Common myeloid progenitor, CD34-positive (primary cell): ENCODE data around the gene TBC1D22A.
A peak's percentile ranks its signal among the peaks of the same experiment; 100 is the strongest.

Source experiments
- CTCF ChIA-PET: fragments of 350-600 bp; sonication (Branson Sonifier 250); formaldehyde crosslinking; loops from one replicate; lab custom pipeline; 2021; ENCODE audit warnings: antibody characterized with exemption; lab: Charles Lee
- POLR2A ChIA-PET: fragments of 350-600 bp; sonication (Branson Sonifier 250); formaldehyde crosslinking; loops from one replicate; lab custom pipeline; 2021; ENCODE audit warnings: antibody characterized with exemption; lab: Charles Lee
- DNase-seq, 3 donors: peaks; one replicate each; pipeline versions ENCODE4 v3.0.0 to v3.0.0-alpha.2; 2013
- H3K27ac ChIP-seq, 2 experiments: 1 replicate in 1 of 2; 2 replicates in 1 of 2; pipeline ENCODE4 v1.7.0; 2013; ENCODE audit warnings: inconsistent platforms in 2 of 2, low read length in 2 of 2, mild to moderate bottlenecking in 2 of 2, low read depth in 1 of 2, moderate library complexity in 1 of 2; ENCODE audit not compliant: severe bottlenecking in 2 of 2, insufficient read depth in 1 of 2, poor library complexity in 1 of 2
- H3K27me3 ChIP-seq, 5 experiments: replicated peaks in 2 of 5; 1 replicate in 3 of 5; 2 replicates in 2 of 5; pipeline versions ENCODE4 v1.6.1 to v1.7.0; 2013; ENCODE audit warnings: low read length in 4 of 5, mild to moderate bottlenecking in 2 of 5, moderate library complexity in 2 of 5, inconsistent platforms in 1 of 5; ENCODE audit not compliant: insufficient read depth in 5 of 5, control insufficient read depth in 4 of 5
- H3K36me3 ChIP-seq, 4 experiments: 1 replicate in 2 of 4; 2 replicates in 2 of 4; pipeline versions ENCODE4 v1.6.1 to v1.7.0; 2013; ENCODE audit warnings: low read length in 3 of 4, control low read depth in 1 of 4, mild to moderate bottlenecking in 1 of 4; ENCODE audit not compliant: control insufficient read depth in 4 of 4, insufficient read depth in 4 of 4
- H3K4me1 ChIP-seq, 4 experiments: 1 replicate in 3 of 4; 2 replicates in 1 of 4; pipeline versions ENCODE4 v1.6.1 to v1.7.1; 2013; ENCODE audit warnings: low read length in 3 of 4, mild to moderate bottlenecking in 3 of 4, control low read depth in 1 of 4, inconsistent platforms in 1 of 4, moderate library complexity in 1 of 4; ENCODE audit not compliant: control insufficient read depth in 4 of 4, insufficient read depth in 4 of 4; ENCODE audit errors: control extremely low read depth in 1 of 4
- H3K4me3 ChIP-seq, 7 experiments: 1 replicate in 4 of 7; 2 replicates in 3 of 7; pipeline versions ENCODE4 v1.5.1 to v1.7.0; 2013; ENCODE audit warnings: mild to moderate bottlenecking in 7 of 7, low read length in 6 of 7, moderate library complexity in 6 of 7, inconsistent platforms in 2 of 7, low read depth in 2 of 7, control low read depth in 1 of 7; ENCODE audit not compliant: insufficient read depth in 4 of 7, control insufficient read depth in 1 of 7; ENCODE audit errors: extremely low read depth in 1 of 7
- H3K9me3 ChIP-seq, 5 experiments: 1 replicate in 4 of 5; 2 replicates in 1 of 5; pipeline versions ENCODE4 v1.6.1 to v1.7.1; 2013; ENCODE audit warnings: low read length in 4 of 5, mild to moderate bottlenecking in 2 of 5, inconsistent platforms in 1 of 5, low read depth in 1 of 5, moderate library complexity in 1 of 5; ENCODE audit not compliant: control insufficient read depth in 4 of 5, insufficient read depth in 2 of 5; ENCODE audit errors: control extremely low read depth in 1 of 5
- WGBS: methylation state at CpG from one replicate; pipeline ENCODE4 v1.1.5; 2013; ENCODE audit not compliant: insufficient coverage; 5-methylcytosine and 5-hydroxymethylcytosine counted together

Gene TBC1D22A

GRCh38 chr22:47128216-47128615 is 365.8 kb downstream of the TBC1D22A start:
- Histone ChIP-seq H3K4me1 (no peaks in the 10 kb centered on the region), H3K4me3 (no peak overlapping the region), H3K9me3 (no peaks in the 10 kb centered on the region), H3K27ac (no peak overlapping the region), H3K36me3 (peaks cover 0 to 5% (median 1%) of the 10 kb centered on the region in 4 experiments), H3K27me3 (no peaks in the 10 kb centered on the region)
- ChIA-PET CTCF (no interaction called here), POLR2A (no interaction called here)
- WGBS = 80% methylated on average over 5 of the region's 7 CpGs
- DNase-seq = no peak

- Histone ChIP-seq H3K4me3 (no peak overlapping the region), H3K36me3 (peaks cover 0 to 5% (median 1%) of the 10 kb centered on the region in 4 experiments), H3K27ac (no peak overlapping the region), H3K9me3 (no peaks in the 10 kb centered on the region), H3K27me3 (no peaks in the 10 kb centered on the region), H3K4me1 (no peaks in the 10 kb centered on the region)
- 95% methylated on average over 21 of the region's 21 CpGs for WGBS
- DNase-seq = no peak
- POLR2A ChIA-PET = no interaction called here
- CTCF ChIA-PET = no interaction called here
Observed at GRCh38 chr22:47128622-47129215, 366.3 kb downstream of the TBC1D22A start.

GRCh38 chr22:47129902-47130635 is 367.6 kb downstream of the TBC1D22A start:
- Histone ChIP-seq H3K4me1 (no peaks in the 10 kb centered on the region), H3K27me3 (no peaks in the 10 kb centered on the region), H3K36me3 (peaks cover 0 to 5% (median 1%) of the 10 kb centered on the region in 4 experiments), H3K4me3 (no peak overlapping the region), H3K9me3 (no peaks in the 10 kb centered on the region), H3K27ac (no peak overlapping the region)
- ChIA-PET POLR2A (no interaction called here), CTCF (no interaction called here)
- WGBS = 95% methylated on average over 16 of the region's 21 CpGs
- no peak for DNase-seq

GRCh38 chr22:47130883-47131631 is 368.6 kb downstream of the TBC1D22A start:
- WGBS = 93% methylated on average over 13 of the region's 16 CpGs
- CTCF ChIA-PET = no interaction called here
- no peaks in the 10 kb centered on the region for H3K27me3 ChIP-seq
- no peak overlapping the region for H3K4me3 ChIP-seq
- no peaks in the 10 kb centered on the region for H3K4me1 ChIP-seq
- H3K27ac ChIP-seq = no peak overlapping the region
- POLR2A ChIA-PET = no interaction called here
- no peaks in the 10 kb centered on the region for H3K9me3 ChIP-seq
- peaks cover 0 to 5% (median 1%) of the 10 kb centered on the region in 4 experiments for H3K36me3 ChIP-seq
- DNase-seq = peak in 1 of 3 donors; percentile 10

- Histone ChIP-seq H3K27ac (no peak overlapping the region), H3K9me3 (no peaks in the 10 kb centered on the region), H3K36me3 (peaks cover 0 to 5% (median 1%) of the 10 kb centered on the region in 4 experiments), H3K4me1 (no peaks in the 10 kb centered on the region), H3K27me3 (no peaks in the 10 kb centered on the region), H3K4me3 (no peak overlapping the region)
- WGBS = 98% methylated on average over 18 of the region's 21 CpGs
- POLR2A ChIA-PET = no interaction called here
- CTCF ChIA-PET = interaction anchor here (1.1 kb wide), 1 partner anchor 24 kb away, joined by 3 read pairs; no protein-coding TSS in a partner anchor
- no peak for DNase-seq
Observed at GRCh38 chr22:47131632-47132427, 369.4 kb downstream of the TBC1D22A start.

- DNase-seq = no peak
- ChIA-PET POLR2A (no interaction called here), CTCF (interaction anchor here (1.1 kb wide), 1 partner anchor 24 kb away, joined by 3 read pairs; no protein-coding TSS in a partner anchor)
- Histone ChIP-seq H3K27ac (no peak overlapping the region), H3K9me3 (no peaks in the 10 kb centered on the region), H3K4me1 (no peaks in the 10 kb centered on the region), H3K36me3 (peaks cover 0 to 5% (median 1%) of the 10 kb centered on the region in 4 experiments), H3K27me3 (no peaks in the 10 kb centered on the region), H3K4me3 (no peak overlapping the region)
- WGBS = 96% methylated on average over 12 of the region's 13 CpGs
Observed at GRCh38 chr22:47132428-47132825, 370.0 kb downstream of the TBC1D22A start.
